Hematopoietic multipotent progenitor cell treated with erythropoietin and hydrocortisone succinate and interleukin-3 and kit ligand, for 15 days (in vitro differentiated cells): ENCODE results near the gene ICAM3.

Experiments
- DNase-seq: peaks from one replicate; pipeline ENCODE4 v3.0.0-alpha.2; 2015; ENCODE audit warnings: low spot score

The ICAM3 gene

DNA sequence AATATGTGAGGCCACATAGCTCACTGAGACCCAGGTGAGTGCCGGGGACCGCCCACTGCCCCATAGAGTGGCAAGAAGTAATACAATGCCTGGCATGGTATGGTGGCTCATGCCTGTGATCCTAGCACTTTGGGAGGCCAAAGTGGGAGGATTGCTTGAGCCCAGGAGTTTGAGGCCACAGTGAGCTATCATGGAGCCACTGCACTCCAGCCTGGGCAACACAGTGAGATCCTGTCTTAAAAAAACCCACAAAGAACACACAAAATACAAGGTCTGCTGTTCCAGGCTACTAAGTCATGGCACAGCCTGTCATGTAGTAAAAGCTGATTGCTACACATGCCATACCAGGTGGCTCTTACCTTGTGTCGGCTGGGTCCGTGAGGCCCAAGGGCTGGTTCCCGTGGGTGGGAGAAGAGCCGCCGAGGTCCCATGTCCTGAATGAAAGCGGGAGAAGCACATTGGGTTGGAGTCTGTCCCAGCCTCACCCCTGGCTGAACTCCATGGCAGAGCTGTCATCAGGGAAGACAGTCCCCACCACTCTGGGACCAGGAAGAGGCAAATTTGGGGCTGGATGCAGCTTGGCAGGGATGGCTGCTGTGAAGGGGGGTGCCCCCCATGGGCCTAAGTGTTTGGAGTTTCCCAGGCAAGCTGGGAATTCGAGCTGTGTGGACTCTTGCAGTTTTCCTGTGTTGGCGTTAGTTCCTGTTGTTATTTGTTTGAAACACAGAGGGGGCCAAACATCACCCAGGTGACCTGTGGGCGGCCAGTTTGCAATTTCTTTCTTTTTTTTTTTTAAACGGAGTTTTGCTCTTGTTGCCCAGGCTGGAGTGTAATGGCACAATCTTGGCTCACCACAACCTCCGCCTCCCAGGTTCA lies 20.4 kb downstream of the ICAM3 start:
- DNase-seq = no peak

DNA sequence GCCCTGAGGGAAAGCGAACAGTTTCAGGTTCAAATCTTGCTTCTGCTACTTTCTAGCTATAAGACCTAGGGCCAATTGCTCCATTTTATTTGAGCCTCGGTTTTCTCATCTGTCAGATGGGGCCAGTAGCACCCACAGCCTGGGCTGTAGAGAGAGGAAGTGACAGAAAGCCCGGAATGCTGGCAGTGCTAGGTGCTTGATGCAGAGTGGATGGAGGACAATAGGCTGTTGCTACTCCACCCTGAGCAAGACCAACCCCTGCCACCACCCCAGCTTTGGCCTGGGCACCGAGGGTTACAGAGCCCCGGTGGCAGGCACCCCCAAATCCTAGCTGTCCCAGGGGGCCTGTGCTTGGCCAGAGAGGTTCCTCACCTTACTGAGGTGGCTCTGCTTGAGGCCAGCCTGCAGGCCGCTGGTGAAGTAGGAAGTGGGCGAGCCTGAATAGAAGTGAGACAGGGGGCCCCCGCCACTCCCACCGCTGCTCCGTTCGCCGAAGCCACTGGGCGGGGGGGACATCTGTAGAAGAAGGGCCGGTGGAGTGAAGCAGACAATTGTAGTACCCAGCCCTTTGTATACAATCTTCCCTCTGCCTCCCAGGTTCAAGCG lies 21.5 kb downstream of the ICAM3 start:
- DNase-seq = no peak

DNA sequence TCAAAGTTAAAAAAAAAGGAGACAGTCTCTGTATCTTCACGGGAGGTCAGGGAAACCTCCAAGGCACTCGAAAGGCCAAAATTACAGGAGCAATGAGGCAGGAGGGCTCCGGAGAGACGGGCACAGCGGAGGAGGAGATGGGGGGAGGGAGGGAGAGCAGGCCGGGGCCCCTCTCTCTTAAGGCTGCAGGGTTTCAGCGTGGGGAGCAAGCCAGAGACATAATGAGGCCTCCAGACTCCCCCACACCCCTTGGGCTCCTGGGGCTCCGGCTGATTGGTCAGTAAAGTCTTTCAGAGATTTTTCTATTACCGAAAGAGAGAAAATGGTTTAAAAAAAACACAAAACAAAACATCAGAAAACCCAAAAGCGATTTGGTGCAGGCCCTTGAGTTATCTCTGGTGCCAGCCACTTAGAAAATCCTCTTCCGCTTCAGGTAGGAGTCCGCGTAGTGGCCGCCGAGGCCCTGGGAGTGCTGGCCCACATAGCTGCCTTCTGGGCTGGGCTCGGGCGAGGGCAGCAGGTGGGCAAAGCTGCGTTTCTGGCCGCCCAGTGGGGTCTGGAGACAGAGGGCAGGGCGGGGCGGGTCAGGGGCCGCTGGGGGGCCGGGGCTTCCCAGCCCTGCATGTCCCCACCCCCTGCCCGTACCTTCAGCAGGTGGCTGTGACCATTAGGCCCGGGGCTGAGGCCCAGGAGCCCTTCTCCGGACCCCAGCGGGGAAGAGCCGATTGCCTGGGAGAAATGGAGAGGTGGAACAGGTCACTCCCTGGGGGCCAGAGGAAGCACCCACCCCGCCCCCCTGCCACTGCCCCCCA lies 22.2 kb downstream of the ICAM3 start:
- no peak for DNase-seq

DNA sequence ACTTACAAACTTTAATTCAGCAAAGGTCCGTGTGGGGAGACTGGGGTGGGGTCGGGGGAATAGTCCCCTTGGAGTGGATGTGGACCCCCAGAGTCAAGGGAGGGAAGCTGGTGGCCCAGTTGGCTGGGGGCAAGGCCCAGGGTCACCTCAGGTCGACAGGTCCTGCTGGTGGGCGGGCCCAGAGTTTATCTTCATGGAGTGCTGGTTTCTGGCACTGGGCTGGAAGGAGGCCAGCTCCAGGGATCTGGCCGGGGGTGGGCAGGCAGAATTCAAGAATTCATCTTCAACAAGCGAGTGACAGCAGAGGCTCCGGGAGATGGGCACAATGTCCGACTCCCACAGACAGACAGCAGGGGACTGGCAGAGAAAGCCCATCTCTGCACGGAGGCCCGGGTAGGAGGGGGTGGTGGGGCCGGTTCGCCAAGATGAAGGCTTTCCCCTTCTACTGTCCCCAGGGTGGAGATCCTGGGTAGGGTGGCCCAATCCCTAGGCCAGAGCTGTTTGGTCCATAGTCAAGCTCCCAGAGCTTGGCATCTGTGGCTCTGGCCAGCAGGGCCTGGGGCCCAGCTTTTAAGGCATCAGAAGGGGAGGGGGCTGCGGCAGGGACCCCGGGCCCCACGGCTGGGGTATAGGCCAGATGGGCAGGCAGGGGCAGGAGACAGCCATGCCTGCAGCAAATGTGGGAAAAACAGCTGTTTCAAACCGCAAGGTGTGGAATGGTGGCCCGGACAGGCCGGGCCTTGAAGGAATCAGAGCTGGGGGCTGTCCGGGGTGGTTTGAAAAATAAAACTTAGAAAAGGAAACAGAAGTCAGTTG lies 23.0 kb downstream of the ICAM3 start:
- peak; percentile 69 for DNase-seq

DNA sequence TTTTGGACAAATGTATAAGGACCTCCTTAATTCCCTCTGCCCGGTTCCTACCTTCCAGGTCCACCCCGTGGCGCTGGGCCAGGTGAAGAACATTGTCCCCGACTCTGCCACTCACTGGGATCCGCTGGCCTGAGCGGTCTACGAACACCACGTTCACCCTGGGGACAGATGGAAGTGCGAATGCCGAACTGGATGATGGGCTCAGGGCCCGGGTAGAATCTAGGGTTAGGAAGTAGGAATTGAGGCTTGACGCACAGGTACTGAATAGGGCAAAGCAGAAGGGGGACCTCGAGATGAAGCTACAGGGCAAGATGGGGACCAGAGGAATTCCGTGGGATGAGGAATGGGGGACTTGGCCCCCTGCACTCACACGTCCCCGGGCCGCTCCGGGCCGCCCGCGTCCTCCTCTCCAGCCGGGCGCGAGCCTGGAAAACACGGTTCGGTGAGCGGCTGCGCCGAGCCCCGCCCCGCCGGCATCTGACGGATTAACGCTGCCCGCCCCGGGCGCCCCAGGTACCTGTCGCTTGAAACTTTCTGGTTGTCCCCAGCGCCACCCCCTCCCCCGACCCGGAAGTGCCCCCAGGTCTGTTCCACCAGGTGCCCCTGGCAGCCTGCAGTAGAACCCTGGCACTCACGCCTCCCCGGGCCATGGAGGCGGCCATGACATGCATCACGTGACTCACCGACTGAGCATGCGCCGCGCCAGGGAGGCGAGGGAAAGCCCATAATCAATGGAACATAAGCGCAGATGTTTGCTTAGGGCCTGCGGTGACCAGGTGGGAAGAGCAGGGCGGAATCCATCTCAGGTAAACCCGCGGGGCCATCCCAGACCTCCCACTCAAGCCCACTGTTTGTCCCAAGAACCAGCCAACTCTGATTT lies 23.8 kb downstream of the ICAM3 start, which contains the start of gene FDX2:
FDX2 (minus strand) TSS at position 681 of the 880 bp plus-strand sequence; CDS start at position 662, 19 bp downstream.
- peak; percentile 87 for DNase-seq

DNA sequence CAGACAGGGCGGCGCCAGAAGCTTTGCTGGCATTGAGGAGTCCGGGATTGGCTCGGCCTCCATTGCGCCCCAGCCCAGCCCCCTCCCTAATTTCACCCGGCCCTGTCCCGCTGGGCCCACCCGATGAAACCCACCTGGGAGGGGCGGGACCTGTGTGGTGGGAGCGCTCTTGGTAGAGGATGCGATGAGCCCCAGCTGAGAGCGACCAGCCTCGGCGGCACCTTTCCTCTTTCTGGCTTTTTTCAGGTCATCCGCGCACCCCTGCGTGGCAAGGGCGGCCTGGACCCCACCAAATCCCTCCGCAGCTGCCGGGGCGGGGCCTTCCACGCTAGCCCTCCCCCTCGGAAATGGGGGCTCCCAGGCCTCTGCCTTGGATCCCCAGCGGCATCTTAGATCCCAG lies 30.0 kb downstream of the ICAM3 start, which contains the start of gene ZGLP1:
ZGLP1 (minus strand) TSS at position 393 of the 400 bp plus-strand sequence.
- no peak for DNase-seq

DNA sequence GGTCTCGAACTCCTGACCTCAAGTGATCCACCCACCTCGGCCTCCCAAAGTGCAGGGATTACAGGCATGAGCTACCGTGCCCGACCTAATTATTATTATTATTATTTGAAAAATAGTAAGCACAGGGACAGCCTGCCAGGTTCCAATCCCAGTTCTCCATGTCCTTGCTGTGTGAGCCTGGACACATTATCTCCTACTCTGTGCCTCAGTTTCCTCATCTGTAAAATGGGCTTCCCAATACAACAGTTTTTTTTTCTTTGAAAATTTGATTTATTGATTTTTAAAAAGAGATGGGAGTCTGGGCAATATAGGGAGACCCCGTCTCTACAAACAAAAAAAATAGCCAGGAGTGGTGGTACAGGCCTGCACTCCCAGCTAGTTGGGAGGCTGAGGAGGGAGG lies 33.1 kb downstream of the ICAM3 start:
- DNase-seq = no peak

DNA sequence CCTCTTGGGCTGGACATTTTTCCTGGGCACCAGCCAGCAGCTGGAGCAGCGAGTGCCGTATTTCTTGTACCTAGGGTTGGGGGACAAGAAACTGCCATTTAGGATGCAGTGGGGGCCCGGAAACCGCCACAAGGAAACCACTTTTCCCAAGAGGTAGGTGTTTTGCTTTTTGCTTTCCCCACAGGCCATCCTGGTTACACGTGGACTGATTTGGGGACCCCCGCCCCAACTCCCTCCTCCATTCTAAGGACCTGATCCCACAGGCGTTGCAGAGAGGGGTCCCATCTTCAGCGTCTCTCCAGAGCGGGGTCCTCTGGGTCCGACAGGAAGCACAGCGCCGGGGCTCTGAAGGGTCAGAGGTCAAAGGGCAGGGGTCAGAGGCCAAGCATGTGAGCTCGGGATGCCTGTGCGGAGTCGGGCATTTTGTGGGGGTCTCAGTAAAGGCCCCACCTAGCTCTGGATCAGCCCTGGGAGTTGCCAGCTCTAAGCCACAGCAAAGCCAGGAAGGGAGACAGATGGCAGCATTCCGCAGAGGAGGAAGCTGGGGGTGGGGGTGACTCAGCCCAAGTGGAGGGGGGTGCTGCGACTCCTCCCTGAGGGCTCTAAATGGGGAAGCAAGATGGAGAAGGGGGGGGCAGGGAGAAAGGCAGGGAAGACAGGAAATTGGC lies 34.2 kb downstream of the ICAM3 start:
- no peak for DNase-seq

DNA sequence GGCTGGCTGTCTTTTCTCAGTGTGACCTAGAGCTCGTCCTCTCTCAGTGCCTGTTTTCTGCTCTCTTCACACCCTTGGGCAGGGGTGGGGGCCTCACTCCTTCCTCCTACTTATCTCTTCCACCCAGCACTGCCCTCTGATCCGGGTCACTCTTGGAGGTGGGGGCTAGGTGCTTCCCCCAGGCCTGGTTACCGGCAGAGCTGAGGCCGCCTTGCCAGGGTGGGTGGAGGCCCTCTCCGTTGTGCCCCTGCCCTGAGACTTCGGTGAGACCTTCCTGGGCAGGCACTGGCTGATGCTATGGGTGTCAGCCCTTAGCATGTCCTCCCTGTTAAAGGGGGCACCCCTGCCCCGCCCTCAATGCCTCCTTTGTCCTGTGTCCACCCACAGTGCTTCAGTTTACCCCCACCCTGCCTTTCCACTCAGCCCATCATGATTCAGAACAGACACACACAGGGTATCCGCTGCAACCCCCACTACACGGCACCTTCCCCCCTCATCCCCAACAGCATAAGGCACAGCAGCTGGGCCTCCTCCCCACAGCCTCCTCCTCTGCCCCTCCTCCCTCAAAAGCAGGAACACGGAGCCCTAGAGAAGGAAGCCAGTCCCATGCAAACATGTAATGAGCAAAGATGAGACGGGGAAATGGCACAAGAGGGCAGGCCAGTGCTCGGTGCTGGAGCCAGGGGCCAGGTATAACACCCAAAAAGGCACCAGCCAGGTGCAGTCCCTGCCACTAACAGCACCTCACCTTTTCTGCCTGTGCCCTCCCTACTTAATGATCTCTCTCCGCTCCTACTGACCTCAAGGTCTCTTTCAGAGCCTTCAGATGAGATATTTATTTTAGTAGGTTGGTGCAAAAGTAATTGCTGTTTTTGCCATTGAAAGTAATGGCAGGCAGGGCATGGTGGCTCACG lies 39.6 kb downstream of the ICAM3 start:
- DNase-seq = peak; percentile 70

DNA sequence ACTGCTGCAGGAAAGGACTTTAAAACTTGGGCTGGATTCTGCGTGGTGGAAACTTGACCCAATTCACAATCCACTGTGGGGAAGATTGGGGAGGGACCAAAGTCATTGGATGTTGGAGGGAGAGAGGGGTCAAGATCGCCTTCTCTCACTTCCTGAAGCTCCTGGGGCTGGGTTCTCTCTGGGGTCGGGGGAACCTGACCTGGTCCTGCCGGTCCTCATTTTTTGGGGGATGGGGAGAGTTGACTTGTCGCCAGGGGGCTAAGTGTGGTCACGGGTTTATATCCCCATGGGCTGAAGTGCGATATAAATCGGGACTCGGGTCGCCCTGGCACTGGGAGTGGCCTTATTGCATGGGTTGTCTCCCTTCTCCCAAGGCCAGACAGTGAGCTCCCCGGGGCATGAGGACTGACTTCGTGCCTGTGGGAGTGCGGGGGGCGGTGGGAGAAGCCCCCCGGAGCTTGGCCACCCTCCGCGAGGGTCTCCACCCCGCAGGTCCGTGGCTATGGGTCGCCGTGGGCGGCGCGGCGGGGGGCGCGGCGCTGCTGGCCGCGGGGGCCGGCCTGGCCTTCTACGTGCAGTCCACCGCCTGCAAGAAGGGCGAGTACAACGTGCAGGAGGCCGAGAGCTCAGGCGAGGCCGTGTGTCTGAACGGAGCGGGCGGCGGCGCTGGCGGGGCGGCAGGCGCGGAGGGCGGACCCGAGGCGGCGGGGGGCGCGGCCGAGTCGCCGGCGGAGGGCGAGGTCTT lies 43.4 kb downstream of the ICAM3 start:
- no peak for DNase-seq

DNA sequence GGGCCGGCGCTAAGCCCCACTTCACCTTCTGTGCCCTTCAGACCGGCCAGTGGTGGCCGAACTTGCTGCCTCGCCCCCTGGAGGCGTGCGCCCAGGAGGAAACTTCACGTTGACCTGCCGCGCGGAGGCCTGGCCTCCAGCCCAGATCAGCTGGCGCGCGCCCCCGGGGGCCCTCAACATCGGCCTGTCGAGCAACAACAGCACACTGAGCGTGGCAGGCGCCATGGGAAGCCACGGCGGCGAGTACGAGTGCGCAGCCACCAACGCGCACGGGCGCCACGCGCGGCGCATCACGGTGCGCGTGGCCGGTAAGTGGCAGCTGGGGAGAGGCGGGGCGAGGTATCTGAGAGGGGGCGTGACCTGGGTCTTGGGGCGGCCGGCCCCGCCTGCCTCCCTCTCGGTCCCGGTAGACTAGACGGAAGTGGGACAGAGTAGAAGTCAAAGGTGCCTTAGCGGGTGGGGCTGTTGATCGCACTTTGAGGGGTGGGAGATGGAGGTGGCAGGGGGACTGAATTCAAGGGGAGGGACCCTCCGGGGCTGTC lies 44.0 kb downstream of the ICAM3 start:
- DNase-seq = peak; percentile 62

DNA sequence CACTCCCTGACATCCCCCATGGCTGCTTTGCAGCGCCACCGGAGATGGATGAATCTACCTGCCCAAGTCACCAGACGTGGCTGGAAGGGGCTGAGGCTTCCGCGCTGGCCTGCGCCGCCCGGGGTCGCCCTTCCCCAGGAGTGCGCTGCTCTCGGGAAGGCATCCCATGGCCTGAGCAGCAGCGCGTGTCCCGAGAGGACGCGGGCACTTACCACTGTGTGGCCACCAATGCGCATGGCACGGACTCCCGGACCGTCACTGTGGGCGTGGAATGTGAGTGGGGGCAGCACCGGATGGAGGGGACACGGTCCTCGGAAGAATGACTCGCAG lies 45.1 kb downstream of the ICAM3 start:
- no peak for DNase-seq

DNA sequence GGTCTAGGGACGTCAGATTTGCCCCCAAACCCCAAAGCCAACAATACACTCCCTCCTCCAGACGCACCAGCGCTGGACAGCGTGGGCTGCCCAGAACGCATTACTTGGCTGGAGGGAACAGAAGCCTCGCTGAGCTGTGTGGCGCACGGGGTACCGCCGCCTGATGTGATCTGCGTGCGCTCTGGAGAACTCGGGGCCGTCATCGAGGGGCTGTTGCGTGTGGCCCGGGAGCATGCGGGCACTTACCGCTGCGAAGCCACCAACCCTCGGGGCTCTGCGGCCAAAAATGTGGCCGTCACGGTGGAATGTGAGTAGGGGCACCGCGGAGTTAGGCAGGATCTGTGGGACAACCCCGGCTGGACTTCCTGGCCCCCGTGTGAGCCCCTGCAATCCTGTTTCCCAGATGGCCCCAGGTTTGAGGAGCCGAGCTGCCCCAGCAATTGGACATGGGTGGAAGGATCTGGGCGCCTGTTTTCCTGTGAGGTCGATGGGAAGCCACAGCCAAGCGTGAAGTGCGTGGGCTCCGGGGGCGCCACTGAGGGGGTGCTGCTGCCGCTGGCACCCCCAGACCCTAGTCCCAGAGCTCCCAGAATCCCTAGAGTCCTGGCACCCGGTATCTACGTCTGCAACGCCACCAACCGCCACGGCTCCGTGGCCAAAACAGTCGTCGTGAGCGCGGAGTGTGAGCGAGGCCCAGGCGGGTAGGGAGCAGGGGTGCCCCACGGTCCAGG lies 45.6 kb downstream of the ICAM3 start:
- DNase-seq = no peak

DNA sequence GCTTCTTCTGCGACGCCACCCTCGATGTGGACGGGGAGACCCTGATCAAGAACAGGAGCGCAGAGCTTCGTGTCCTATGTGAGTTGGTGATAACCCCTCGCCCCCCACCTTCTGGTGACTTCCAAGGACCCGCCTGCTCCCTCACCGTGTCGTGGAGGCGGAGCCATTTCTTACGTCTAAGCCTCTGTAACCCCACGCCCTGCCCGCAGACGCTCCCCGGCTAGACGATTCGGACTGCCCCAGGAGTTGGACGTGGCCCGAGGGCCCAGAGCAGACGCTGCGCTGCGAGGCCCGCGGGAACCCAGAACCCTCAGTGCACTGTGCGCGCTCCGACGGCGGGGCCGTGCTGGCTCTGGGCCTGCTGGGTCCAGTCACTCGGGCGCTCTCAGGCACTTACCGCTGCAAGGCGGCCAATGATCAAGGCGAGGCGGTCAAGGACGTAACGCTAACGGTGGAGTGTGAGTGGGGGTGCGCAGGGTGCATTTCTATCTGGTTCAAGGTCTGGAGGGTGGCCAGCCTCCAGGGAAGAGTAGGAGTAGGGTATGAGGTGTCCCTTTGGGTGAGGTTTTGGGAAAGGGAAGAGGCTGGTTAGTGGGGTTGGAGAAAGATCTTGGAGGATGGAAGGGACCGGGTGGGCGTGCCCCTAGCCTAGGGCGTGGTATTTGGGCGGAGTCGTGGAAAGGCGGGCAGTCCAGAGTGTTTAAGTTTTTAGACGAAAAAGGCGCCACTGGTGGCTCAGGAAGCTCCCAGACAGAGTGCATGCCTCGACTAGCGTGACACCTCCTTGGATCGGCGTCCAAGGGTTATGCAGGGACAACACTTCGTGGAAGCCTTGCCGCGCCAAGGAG lies 46.4 kb downstream of the ICAM3 start:
- peak; percentile 60 for DNase-seq

DNA sequence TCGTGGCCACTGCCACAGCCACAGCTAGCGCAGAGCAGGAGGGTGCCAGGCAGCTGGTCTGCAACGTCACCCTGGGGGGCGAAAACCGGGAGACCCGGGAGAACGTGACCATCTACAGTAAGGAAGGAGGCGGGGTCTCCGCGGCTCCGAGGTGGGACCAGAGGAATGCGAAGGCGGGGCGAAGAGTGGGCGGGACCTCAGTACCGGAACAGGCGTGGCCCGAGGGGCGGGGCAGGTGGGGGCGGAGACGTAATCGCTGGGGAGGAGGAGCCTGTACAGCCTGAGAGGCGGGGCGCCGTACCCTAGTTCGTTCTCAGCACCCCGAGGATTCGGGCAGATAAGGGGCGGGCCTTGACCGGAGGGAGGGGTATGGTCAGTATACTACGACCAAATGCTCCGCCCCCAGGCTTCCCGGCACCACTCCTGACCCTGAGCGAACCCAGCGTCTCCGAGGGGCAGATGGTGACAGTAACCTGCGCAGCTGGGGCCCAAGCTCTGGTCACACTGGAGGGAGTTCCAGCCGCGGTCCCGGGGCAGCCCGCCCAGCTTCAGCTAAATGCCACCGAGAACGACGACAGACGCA lies 47.1 kb downstream of the ICAM3 start:
- DNase-seq = peak; percentile 91

DNA sequence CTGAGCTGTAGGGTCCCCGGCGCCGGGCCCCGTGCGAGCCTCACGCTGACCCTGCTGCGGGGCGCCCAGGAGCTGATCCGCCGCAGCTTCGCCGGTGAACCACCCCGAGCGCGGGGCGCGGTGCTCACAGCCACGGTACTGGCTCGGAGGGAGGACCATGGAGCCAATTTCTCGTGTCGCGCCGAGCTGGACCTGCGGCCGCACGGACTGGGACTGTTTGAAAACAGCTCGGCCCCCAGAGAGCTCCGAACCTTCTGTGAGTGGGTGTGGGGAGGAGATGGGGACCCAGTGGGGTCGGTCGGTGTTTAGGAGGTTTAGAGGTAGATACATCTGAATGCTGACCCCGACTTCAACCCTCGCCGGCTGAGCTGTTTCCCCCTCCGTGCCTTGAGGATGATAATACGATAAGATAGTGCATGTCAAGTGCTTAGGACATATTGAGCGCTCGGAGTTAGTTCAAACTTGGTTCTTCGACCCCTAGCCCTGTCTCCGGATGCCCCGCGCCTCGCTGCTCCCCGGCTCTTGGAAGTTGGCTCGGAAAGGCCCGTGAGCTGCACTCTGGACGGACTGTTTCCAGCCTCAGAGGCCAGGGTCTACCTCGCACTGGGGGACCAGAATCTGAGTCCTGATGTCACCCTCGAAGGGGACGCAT lies 47.7 kb downstream of the ICAM3 start:
- DNase-seq = no peak
